IPS-18a (cell line): Measurements from ENCODE around the gene PPM1L.

Source experiments
- H3K27ac ChIP-seq: one replicate; pipeline ENCODE4 v1.5.1; 2013; ENCODE audit warnings: low read length
- H3K27me3 ChIP-seq: one replicate; pipeline ENCODE4 v1.6.1; 2013; ENCODE audit warnings: mild to moderate bottlenecking, low read length; ENCODE audit not compliant: control insufficient read depth, insufficient read depth
- H3K36me3 ChIP-seq: one replicate; pipeline ENCODE4 v1.6.1; 2013; ENCODE audit warnings: low read depth, low read length; ENCODE audit not compliant: control insufficient read depth
- H3K4me1 ChIP-seq: one replicate; pipeline ENCODE4 v1.6.1; 2013; ENCODE audit warnings: low read depth, low read length; ENCODE audit not compliant: control insufficient read depth
- H3K4me3 ChIP-seq: one replicate; pipeline ENCODE4 v1.5.1; 2013; ENCODE audit warnings: low read length
- H3K9ac ChIP-seq: one replicate; pipeline ENCODE4 v1.6.1; 2013; ENCODE audit warnings: mild to moderate bottlenecking, low read length, moderate library complexity
- H3K9me3 ChIP-seq: one replicate; pipeline ENCODE4 v1.6.1; 2013; ENCODE audit warnings: low read depth, low read length; ENCODE audit not compliant: control insufficient read depth

The PPM1L gene

GRCh38 chr3:160746976-160747375, 9.1 kb upstream of the PPM1L start:
- H3K27ac ChIP-seq = no peak overlapping the region
- H3K4me1 ChIP-seq = no peaks in the 10 kb centered on the region
- no peaks in the 10 kb centered on the region for H3K27me3 ChIP-seq
- no peak overlapping the region for H3K4me3 ChIP-seq
- H3K9me3 ChIP-seq = no peaks in the 10 kb centered on the region
- no peaks in the 10 kb centered on the region for H3K36me3 ChIP-seq
- H3K9ac ChIP-seq = no peak overlapping the region

GRCh38 chr3:160747422-160747821, 8.6 kb upstream of the PPM1L start:
- Histone ChIP-seq H3K9ac (no peak overlapping the region), H3K4me1 (no peaks in the 10 kb centered on the region), H3K4me3 (no peak overlapping the region), H3K27ac (no peak overlapping the region), H3K9me3 (no peaks in the 10 kb centered on the region), H3K27me3 (no peaks in the 10 kb centered on the region), H3K36me3 (no peaks in the 10 kb centered on the region)

GRCh38 chr3:160748231-160748630, 7.8 kb upstream of the PPM1L start:
- Histone ChIP-seq H3K27me3 (peaks cover 6% of the 10 kb centered on the region), H3K9ac (no peak overlapping the region), H3K27ac (no peak overlapping the region), H3K4me3 (no peak overlapping the region), H3K4me1 (no peaks in the 10 kb centered on the region), H3K9me3 (no peaks in the 10 kb centered on the region), H3K36me3 (no peaks in the 10 kb centered on the region)

GRCh38 chr3:160748787-160749186, 7.2 kb upstream of the PPM1L start:
- peaks cover 12% of the 10 kb centered on the region for H3K27me3 ChIP-seq
- H3K9me3 ChIP-seq = no peaks in the 10 kb centered on the region
- H3K27ac ChIP-seq = no peak overlapping the region
- no peaks in the 10 kb centered on the region for H3K4me1 ChIP-seq
- H3K4me3 ChIP-seq = no peak overlapping the region
- H3K9ac ChIP-seq = no peak overlapping the region
- H3K36me3 ChIP-seq = no peaks in the 10 kb centered on the region

- Histone ChIP-seq H3K27me3 (peaks cover 46% of the 10 kb centered on the region), H3K9me3 (no peaks in the 10 kb centered on the region), H3K9ac (no peak overlapping the region), H3K4me1 (peaks cover 14% of the 10 kb centered on the region), H3K36me3 (no peaks in the 10 kb centered on the region), H3K27ac (no peak overlapping the region), H3K4me3 (peak overlapping the region; percentile 83)
Measured at GRCh38 chr3:160753953-160754352, 2.1 kb upstream of the PPM1L start.

- H3K4me1 ChIP-seq = peaks cover 14% of the 10 kb centered on the region
- no peaks in the 10 kb centered on the region for H3K36me3 ChIP-seq
- H3K9ac ChIP-seq = peak overlapping the region; percentile 70
- H3K27ac ChIP-seq = no peak overlapping the region
- H3K27me3 ChIP-seq = peaks cover 46% of the 10 kb centered on the region
- H3K9me3 ChIP-seq = no peaks in the 10 kb centered on the region
- H3K4me3 ChIP-seq = peak overlapping the region; percentile 83
Measured at GRCh38 chr3:160754371-160754854, 1.6 kb upstream of the PPM1L start.

- Histone ChIP-seq H3K4me1 (peaks cover 14% of the 10 kb centered on the region), H3K9me3 (no peaks in the 10 kb centered on the region), H3K4me3 (peak overlapping the region; percentile 83), H3K27me3 (peaks cover 46% of the 10 kb centered on the region), H3K9ac (peak overlapping the region; percentile 70), H3K27ac (no peak overlapping the region), H3K36me3 (no peaks in the 10 kb centered on the region)
Measured at GRCh38 chr3:160754855-160755747, 930 bp upstream of the PPM1L start.

- Histone ChIP-seq H3K36me3 (no peaks in the 10 kb centered on the region), H3K27me3 (peaks cover 46% of the 10 kb centered on the region), H3K4me1 (peaks cover 14% of the 10 kb centered on the region), H3K4me3 (peak overlapping the region; percentile 83), H3K9me3 (no peaks in the 10 kb centered on the region), H3K27ac (no peak overlapping the region), H3K9ac (peak overlapping the region; percentile 14)
Measured at GRCh38 chr3:160757233-160758106, 1.4 kb downstream of the PPM1L start.

GRCh38 chr3:160758929-160759577, 3.0 kb downstream of the PPM1L start:
- Histone ChIP-seq H3K36me3 (no peaks in the 10 kb centered on the region), H3K27me3 (peaks cover 32% of the 10 kb centered on the region), H3K9ac (no peak overlapping the region), H3K9me3 (no peaks in the 10 kb centered on the region), H3K4me3 (peak overlapping the region; percentile 83), H3K4me1 (peaks cover 11% of the 10 kb centered on the region), H3K27ac (no peak overlapping the region)

GRCh38 chr3:160763073-160763472, 7.0 kb downstream of the PPM1L start:
- H3K36me3 ChIP-seq = no peaks in the 10 kb centered on the region
- peaks cover under 1% of the 10 kb centered on the region for H3K4me1 ChIP-seq
- no peak overlapping the region for H3K9ac ChIP-seq
- H3K4me3 ChIP-seq = no peak overlapping the region
- no peak overlapping the region for H3K27ac ChIP-seq
- H3K9me3 ChIP-seq = no peaks in the 10 kb centered on the region
- peaks cover 6% of the 10 kb centered on the region for H3K27me3 ChIP-seq

GRCh38 chr3:160765211-160765610, 9.2 kb downstream of the PPM1L start:
- Histone ChIP-seq H3K36me3 (no peaks in the 10 kb centered on the region), H3K27ac (no peak overlapping the region), H3K4me1 (no peaks in the 10 kb centered on the region), H3K9ac (no peak overlapping the region), H3K9me3 (no peaks in the 10 kb centered on the region), H3K27me3 (no peaks in the 10 kb centered on the region), H3K4me3 (no peak overlapping the region)
